ENCODE measurements around the gene CLEC16A.

- no peak for TF ChIP-seq CTCF (conservative IDR thresholded peaks at IDR 0.05; ENCODE audit: low read depth in 2 of 2)
- TF ChIP-seq REST (IDR thresholded peaks at IDR 0.05; ENCODE audit: unreplicated experiment): no peak
- no peak for TF ChIP-seq EZH2phosphoT487 (IDR thresholded peaks at IDR 0.05; ENCODE audit: unreplicated experiment)
- no peak for TF ChIP-seq JUNB (IDR thresholded peaks at IDR 0.05; ENCODE audit: unreplicated experiment)
- TF ChIP-seq POLR2AphosphoS5 (IDR thresholded peaks at IDR 0.05; ENCODE audit: low read depth): no peak
- no peak for TF ChIP-seq EZH2 (IDR thresholded peaks at IDR 0.05; ENCODE audit: low read depth, unreplicated experiment)
Observed at GRCh38 chr16:11155284-11155806, 211.0 kb downstream of the CLEC16A start.

Measured in GM23338 (cell line).